Vagina (tissue), 2 donors: ENCODE measurements around the gene CHST11. TPM values are rescaled to one million over a fixed set of nuclear protein-coding genes. Genes with fewer than 3 reads are reported as not detected.

ENCODE experiments used
- DNase-seq, 2 donors: peaks; one replicate each; pipeline ENCODE4 v3.0.0-alpha.2; 2017; ENCODE audit errors: extremely low spot score in 2 of 2
- H3K27ac ChIP-seq: fragments of 200-600 bp; sonication (generic); one replicate; pipeline ENCODE4 v1.5.1; 2019
- H3K27me3 ChIP-seq: fragments of 200-600 bp; sonication (generic); one replicate; pipeline ENCODE4 v1.5.1; 2019
- H3K36me3 ChIP-seq, 2 donors: fragments of 200-600 bp; sonication (generic); one replicate each; pipeline ENCODE4 v1.5.1; 2017 to 2019
- H3K4me1 ChIP-seq: fragments of 200-600 bp; sonication (generic); one replicate; pipeline ENCODE4 v1.5.1; 2019
- H3K4me3 ChIP-seq, 2 donors: fragments of 200-600 bp; sonication (generic); 1 replicate in 1 of 2; 2 replicates in 1 of 2; pipeline ENCODE4 v1.5.1; 2016 to 2019
- H3K9me3 ChIP-seq: fragments of 200-600 bp; sonication (generic); one replicate; pipeline ENCODE4 v1.5.1; 2019
- POLR2A ChIP-seq, 2 donors: fragments of 450-650 bp; IDR thresholded peaks; one replicate each; pipeline ENCODE4 v1.6.1; 2017; ENCODE audit warnings: antibody characterized with exemption in 2 of 2, mild to moderate bottlenecking in 2 of 2, moderate library complexity in 2 of 2
- POLR2AphosphoS5 ChIP-seq, 2 donors: sonication (generic); formaldehyde crosslinking; IDR thresholded peaks; one replicate each; pipeline ENCODE4 v1.9.0; 2017; ENCODE audit warnings: antibody characterized with exemption in 2 of 2, mild to moderate bottlenecking in 2 of 2, low read depth in 1 of 2; ENCODE audit not compliant: insufficient read depth in 1 of 2
- intact Hi-C: fragments of 100-400 bp; cut with DNase I; formaldehyde crosslinking; loops from one replicate; pipeline ENCODE4 v1.15.1; 2023
- total RNA-seq: library from RNA; depleted of rRNA; stranded (reverse); fragments of >200 nt; gene quantifications from one replicate; pipeline ENCODE4 v1.2.3, GENCODE V29; 2016
- TF ChIP-seq, protein P1 (sequence below), 3 experiments: fragments of 450-650 bp in 2 of 3; fragments of 200-600 bp in 1 of 3; sonication (generic) in 1 of 3; IDR thresholded peaks; one replicate each; pipeline ENCODE4 v1.5.1; 2017 to 2019; ENCODE audit warnings: antibody characterized with exemption in 3 of 3, mild to moderate bottlenecking in 2 of 3, moderate library complexity in 2 of 3

The CHST11 gene
- total RNA-seq, 1 donor from 2014 or later = 40.0 TPM

DNA sequence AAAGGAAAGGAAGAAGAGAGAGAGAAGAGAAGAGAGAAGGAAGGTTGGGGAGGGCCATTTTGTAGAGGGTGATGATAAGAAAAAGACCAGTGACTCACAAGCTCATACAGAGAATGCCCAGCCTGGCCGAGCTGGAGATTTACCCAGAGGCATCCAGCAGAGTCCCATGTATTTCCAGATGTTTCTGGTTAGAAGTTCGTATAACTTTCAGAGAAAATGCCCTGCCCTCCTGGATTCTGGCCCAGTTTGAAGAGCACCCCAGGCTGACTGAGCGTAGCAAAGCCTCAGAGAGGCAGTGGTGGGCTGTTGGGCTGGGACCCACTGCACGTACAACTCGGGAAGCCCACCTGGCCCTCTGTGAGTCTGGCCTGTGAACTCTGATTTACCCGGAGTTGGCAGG lies 279.6 kb downstream of the CHST11 start:
- Histone ChIP-seq H3K9me3 (no peaks in the 10 kb centered on the region), H3K27ac (peak overlapping the region; percentile 17), H3K36me3 (no peaks in the 10 kb centered on the region), H3K4me3 (no peak overlapping the region), H3K27me3 (no peaks in the 10 kb centered on the region), H3K4me1 (peaks cover 38% of the 10 kb centered on the region)
- no peak for DNase-seq
- TF ChIP-seq, protein P1, sequence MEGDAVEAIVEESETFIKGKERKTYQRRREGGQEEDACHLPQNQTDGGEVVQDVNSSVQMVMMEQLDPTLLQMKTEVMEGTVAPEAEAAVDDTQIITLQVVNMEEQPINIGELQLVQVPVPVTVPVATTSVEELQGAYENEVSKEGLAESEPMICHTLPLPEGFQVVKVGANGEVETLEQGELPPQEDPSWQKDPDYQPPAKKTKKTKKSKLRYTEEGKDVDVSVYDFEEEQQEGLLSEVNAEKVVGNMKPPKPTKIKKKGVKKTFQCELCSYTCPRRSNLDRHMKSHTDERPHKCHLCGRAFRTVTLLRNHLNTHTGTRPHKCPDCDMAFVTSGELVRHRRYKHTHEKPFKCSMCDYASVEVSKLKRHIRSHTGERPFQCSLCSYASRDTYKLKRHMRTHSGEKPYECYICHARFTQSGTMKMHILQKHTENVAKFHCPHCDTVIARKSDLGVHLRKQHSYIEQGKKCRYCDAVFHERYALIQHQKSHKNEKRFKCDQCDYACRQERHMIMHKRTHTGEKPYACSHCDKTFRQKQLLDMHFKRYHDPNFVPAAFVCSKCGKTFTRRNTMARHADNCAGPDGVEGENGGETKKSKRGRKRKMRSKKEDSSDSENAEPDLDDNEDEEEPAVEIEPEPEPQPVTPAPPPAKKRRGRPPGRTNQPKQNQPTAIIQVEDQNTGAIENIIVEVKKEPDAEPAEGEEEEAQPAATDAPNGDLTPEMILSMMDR (IDR thresholded peaks at IDR 0.05) = no peak
- TF ChIP-seq POLR2AphosphoS5 (IDR thresholded peaks at IDR 0.05; ENCODE audit: insufficient read depth in 1 of 2, low read depth in 1 of 2) = no peak
- intact Hi-C loops = no loop called here

DNA sequence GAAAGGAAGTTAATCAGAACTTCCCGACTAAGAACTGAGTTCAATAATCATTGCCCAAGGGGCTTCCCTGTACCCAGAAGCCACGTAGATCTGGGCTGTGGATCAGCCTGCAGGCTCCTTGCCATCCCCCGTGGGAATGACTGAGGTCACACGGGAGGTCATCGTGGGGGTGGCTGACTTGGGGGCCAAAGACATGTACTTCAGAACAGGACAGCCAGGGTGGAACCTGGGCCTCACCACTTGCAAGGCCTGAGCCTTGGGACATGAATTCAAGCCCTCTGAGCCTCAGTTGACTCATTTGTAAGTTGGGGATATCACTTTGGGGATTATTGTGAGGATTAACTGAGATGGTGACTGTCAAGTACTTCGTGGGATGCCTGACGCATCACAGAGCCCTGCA lies 280.4 kb downstream of the CHST11 start:
- Histone ChIP-seq H3K4me3 (no peak overlapping the region), H3K4me1 (peaks cover 38% of the 10 kb centered on the region), H3K27ac (no peak overlapping the region), H3K27me3 (no peaks in the 10 kb centered on the region), H3K36me3 (no peaks in the 10 kb centered on the region), H3K9me3 (no peaks in the 10 kb centered on the region)
- TF ChIP-seq, protein P1 (IDR thresholded peaks at IDR 0.05) = no peak
- TF ChIP-seq POLR2A (IDR thresholded peaks at IDR 0.05) (no peak), POLR2AphosphoS5 (IDR thresholded peaks at IDR 0.05; ENCODE audit: insufficient read depth in 1 of 2, low read depth in 1 of 2) (no peak)
- intact Hi-C loops = no loop called here
- DNase-seq = no peak

DNA sequence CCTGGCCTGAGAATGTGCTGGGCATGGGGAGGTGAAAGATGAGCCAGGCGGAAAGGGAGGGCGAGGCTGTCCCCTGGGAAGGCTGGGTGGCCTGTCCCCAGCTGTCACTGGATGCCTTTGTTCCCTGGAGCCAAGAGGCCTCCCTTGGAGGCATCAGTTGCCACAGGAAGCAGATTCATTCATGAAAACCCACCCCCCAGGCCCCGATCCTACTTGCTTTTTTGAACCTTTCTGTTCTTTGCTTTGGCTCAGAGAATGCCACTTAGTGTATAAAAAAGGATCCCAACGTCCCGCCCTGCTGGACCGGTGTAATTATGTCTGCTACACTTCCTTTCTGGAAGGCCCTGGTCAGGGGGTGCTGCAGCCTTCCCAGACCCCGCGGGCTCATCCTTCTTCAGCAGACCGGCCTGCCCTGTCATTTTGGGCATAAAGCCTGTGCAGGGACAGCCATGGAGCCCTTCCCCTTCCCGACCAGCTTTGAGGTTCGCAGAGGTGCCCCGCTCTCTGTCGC lies 281.1 kb downstream of the CHST11 start:
- Histone ChIP-seq H3K27me3 (no peaks in the 10 kb centered on the region), H3K4me1 (peaks cover 38% of the 10 kb centered on the region), H3K4me3 (no peak overlapping the region), H3K9me3 (no peaks in the 10 kb centered on the region), H3K27ac (no peak overlapping the region), H3K36me3 (no peaks in the 10 kb centered on the region)
- TF ChIP-seq, protein P1 (IDR thresholded peaks at IDR 0.05) = no peak
- no peak for TF ChIP-seq POLR2AphosphoS5 (IDR thresholded peaks at IDR 0.05; ENCODE audit: insufficient read depth in 1 of 2, low read depth in 1 of 2)
- no peak for TF ChIP-seq POLR2A (IDR thresholded peaks at IDR 0.05)
- DNase-seq = no peak
- intact Hi-C loops = no loop called here

DNA sequence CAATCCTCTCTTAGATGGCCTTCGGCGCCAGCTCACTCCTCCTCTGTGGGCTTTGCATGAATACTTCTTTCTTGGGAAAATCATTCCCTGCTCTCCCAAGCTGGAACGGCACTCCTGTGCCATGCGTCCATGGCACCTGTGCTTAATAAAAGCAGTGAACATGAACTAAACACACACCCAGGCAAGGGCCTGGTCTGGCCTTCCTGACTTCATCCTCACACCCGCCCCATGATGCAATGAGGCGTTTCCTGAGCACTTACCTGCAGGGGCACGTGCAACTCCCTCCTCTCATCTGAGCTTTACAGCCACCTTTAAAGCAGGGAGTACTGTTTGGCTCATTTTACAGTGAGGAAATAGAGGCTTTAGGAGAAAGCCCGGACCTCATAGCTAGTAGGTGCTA lies 281.6 kb downstream of the CHST11 start:
- H3K4me1 ChIP-seq = peaks cover 38% of the 10 kb centered on the region
- intact Hi-C loops = no loop called here

DNA sequence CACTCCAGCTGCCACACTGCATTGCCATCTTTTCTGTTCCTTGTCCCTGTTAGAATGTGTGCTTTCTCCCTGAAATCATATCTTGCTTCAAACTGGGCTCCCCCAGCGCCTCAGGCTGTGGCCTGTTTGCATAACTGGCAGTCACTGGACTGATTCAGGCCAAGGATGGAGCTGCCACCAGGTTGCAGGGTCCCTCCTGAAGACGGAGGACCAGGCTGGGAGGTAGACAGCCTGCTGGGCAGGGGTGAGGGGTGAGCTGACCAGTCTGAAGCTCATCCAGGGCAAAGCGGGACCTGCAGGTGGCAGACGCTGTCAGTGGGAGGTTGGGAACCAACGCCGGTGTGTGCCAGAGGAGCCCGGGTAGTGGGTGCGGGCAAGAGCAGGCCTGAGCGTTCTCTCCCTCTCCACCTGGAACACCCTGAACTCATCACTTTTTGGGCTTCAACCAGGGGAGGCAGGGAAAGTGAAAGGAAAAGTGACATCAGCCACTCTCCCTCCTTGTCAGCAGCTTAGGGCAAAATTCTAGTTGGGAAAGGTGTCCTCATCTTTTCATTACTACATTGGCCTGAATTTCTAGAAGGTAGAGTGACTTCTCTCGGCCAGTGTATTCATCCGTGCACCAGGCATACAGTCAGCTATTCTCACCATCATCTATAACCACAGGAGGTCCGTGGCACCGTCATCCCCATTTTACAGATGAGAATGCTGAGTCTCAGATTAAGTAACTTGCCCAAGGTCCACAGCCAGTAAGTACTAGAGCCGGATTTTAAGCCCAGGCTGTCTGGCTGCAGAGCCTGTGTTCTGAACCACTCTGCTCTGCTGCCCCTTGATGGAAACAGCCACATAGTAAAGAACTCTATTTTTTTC lies 282.3 kb downstream of the CHST11 start:
- Histone ChIP-seq H3K9me3 (no peaks in the 10 kb centered on the region), H3K36me3 (no peaks in the 10 kb centered on the region), H3K27ac (no peak overlapping the region), H3K4me3 (no peak overlapping the region), H3K27me3 (no peaks in the 10 kb centered on the region), H3K4me1 (peaks cover 38% of the 10 kb centered on the region)
- intact Hi-C loops = no loop called here
- TF ChIP-seq POLR2AphosphoS5 (IDR thresholded peaks at IDR 0.05; ENCODE audit: insufficient read depth in 1 of 2, low read depth in 1 of 2) (no peak), POLR2A (IDR thresholded peaks at IDR 0.05) (no peak)
- TF ChIP-seq, protein P1 (IDR thresholded peaks at IDR 0.05) = no peak
- no peak for DNase-seq

More for the DNA sequence above, 281.6 kb downstream of the CHST11 start:
- no peaks in the 10 kb centered on the region for H3K27me3 ChIP-seq
- H3K36me3 ChIP-seq = no peaks in the 10 kb centered on the region
- peak; percentile 5 to 41 for TF ChIP-seq POLR2AphosphoS5 (IDR thresholded peaks at IDR 0.05; ENCODE audit: insufficient read depth in 1 of 2, low read depth in 1 of 2)
- no peak for TF ChIP-seq POLR2A (IDR thresholded peaks at IDR 0.05)
- H3K27ac ChIP-seq = no peak overlapping the region
- H3K4me3 ChIP-seq = no peak overlapping the region
- DNase-seq = no peak
- H3K9me3 ChIP-seq = no peaks in the 10 kb centered on the region
